HepG2 (cell line): ENCODE data around the gene E2F1. TPM values are rescaled to one million over a fixed set of nuclear protein-coding genes. Genes with fewer than 3 reads are reported as not detected.

Experiments
- ATF7 ChIP-seq, 2 experiments: fragments of 450-650 bp in 1 of 2; sonication (generic) in 1 of 2; formaldehyde crosslinking in 1 of 2; IDR thresholded peaks; 2 replicates each; pipeline versions ENCODE4 v1.4.0 to v1.6.1; 2016 to 2020; ENCODE audit warnings: antibody characterized with exemption in 1 of 2, mild to moderate bottlenecking in 1 of 2, missing genetic modification reagents in 1 of 2
- CENPBD1 ChIP-seq: sonication (generic); formaldehyde crosslinking; IDR thresholded peaks from 2 replicates; pipeline ENCODE4 v1.8.0; 2022; ENCODE audit warnings: missing genetic modification reagents, low read depth, mild to moderate bottlenecking, borderline replicate concordance
- FOSL2 ChIP-seq: sonication (generic); formaldehyde crosslinking; IDR thresholded peaks from 2 replicates; pipeline ENCODE4 v1.4.0; 2020; ENCODE audit warnings: missing genetic modification reagents
- GATAD2A ChIP-seq: IDR thresholded peaks from 2 replicates; pipeline ENCODE4 v1.6.1; 2016
- HMG20B ChIP-seq: conservative IDR thresholded peaks from 2 replicates; pipeline ENCODE4 v1.6.1; 2016; ENCODE audit warnings: missing genetic modification reagents, missing compliant biosample characterization
- HMGXB4 ChIP-seq, 2 experiments: sonication (generic) in 1 of 2; formaldehyde crosslinking in 1 of 2; IDR thresholded peaks; 2 replicates each; pipeline versions ENCODE4 v1.4.0 to v1.6.1; 2018 to 2020; ENCODE audit warnings: missing genetic modification reagents in 2 of 2, borderline replicate concordance in 1 of 2, low read depth in 1 of 2, mild to moderate bottlenecking in 1 of 2, missing biosample characterization in 1 of 2
- IKZF4 ChIP-seq: sonication (generic); formaldehyde crosslinking; IDR thresholded peaks from 2 replicates; pipeline ENCODE4 v1.5.1; 2020; ENCODE audit warnings: borderline replicate concordance, mild to moderate bottlenecking, low read depth, missing genetic modification reagents; ENCODE audit errors: not compliant biosample characterization
- JDP2 ChIP-seq: sonication (generic); formaldehyde crosslinking; IDR thresholded peaks from 2 replicates; pipeline ENCODE4 v1.8.1; 2022; ENCODE audit warnings: missing genetic modification reagents, borderline replicate concordance
- KDM1A ChIP-seq: IDR thresholded peaks from 2 replicates; pipeline ENCODE4 v1.6.1; 2016; ENCODE audit warnings: missing compliant biosample characterization
- MAX ChIP-seq: IDR thresholded peaks from 2 replicates; pipeline ENCODE4 v1.6.1; 2012; ENCODE audit warnings: inconsistent platforms
- MYNN ChIP-seq: sonication (generic); formaldehyde crosslinking; IDR thresholded peaks from 2 replicates; pipeline ENCODE4 v1.4.0; 2020; ENCODE audit warnings: mild to moderate bottlenecking, low read depth, missing genetic modification reagents
- NPAS2 ChIP-seq: sonication (generic); formaldehyde crosslinking; IDR thresholded peaks from 2 replicates; pipeline ENCODE4 v1.8.0; 2022; ENCODE audit warnings: mild to moderate bottlenecking, missing genetic modification reagents, borderline replicate concordance
- SIN3A ChIP-seq: IDR thresholded peaks from 2 replicates; pipeline ENCODE4 v1.6.1; 2011; ENCODE audit warnings: low read depth, mild to moderate bottlenecking, control low read depth, low read length, borderline replicate concordance
- SOX13 ChIP-seq, 3 experiments: fragments of 450-650 bp in 1 of 3; sonication (generic) in 1 of 3; formaldehyde crosslinking in 1 of 3; IDR thresholded peaks in 2 of 3; conservative IDR thresholded peaks in 1 of 3; 2 replicates each; pipeline versions ENCODE4 v1.5.0 to v1.6.1; 2016 to 2020; ENCODE audit warnings: antibody characterized with exemption in 1 of 3, mild to moderate bottlenecking in 1 of 3, missing compliant biosample characterization in 1 of 3, missing genetic modification reagents in 1 of 3, moderate library complexity in 1 of 3
- SP140L ChIP-seq: sonication (generic); formaldehyde crosslinking; IDR thresholded peaks from 2 replicates; pipeline ENCODE4 v1.4.0; 2020; ENCODE audit warnings: missing genetic modification reagents, borderline replicate concordance
- SP5 ChIP-seq: IDR thresholded peaks from 2 replicates; pipeline ENCODE4 v1.6.1; 2016; ENCODE audit warnings: low read depth, borderline replicate concordance
- TSC22D2 ChIP-seq: sonication (generic); formaldehyde crosslinking; IDR thresholded peaks from 2 replicates; pipeline ENCODE4 v1.5.1; 2020; ENCODE audit warnings: missing genetic modification reagents, mild to moderate bottlenecking, borderline replicate concordance
- ZFP37 ChIP-seq: sonication (generic); formaldehyde crosslinking; IDR thresholded peaks from 2 replicates; pipeline ENCODE4 v1.4.0; 2020; ENCODE audit warnings: missing genetic modification reagents, borderline replicate concordance
- ZFP82 ChIP-seq: sonication (generic); formaldehyde crosslinking; IDR thresholded peaks from 2 replicates; pipeline ENCODE4 v1.5.1; 2020; ENCODE audit warnings: mild to moderate bottlenecking, missing genetic modification reagents, borderline replicate concordance
- ZMYM2 ChIP-seq: sonication (generic); formaldehyde crosslinking; IDR thresholded peaks from 2 replicates; pipeline ENCODE4 v1.8.0; 2022; ENCODE audit warnings: mild to moderate bottlenecking, missing genetic modification reagents
- ZNF101 ChIP-seq: sonication (generic); formaldehyde crosslinking; IDR thresholded peaks from 2 replicates; pipeline ENCODE4 v1.4.0; 2020; ENCODE audit warnings: mild to moderate bottlenecking, low read depth, missing genetic modification reagents, borderline replicate concordance
- ZNF589 ChIP-seq: sonication (generic); formaldehyde crosslinking; conservative IDR thresholded peaks from 2 replicates; pipeline ENCODE4 v1.8.0; 2022; ENCODE audit warnings: mild to moderate bottlenecking, moderate library complexity, missing genetic modification reagents
- ZNF703 ChIP-seq: sonication (generic); formaldehyde crosslinking; IDR thresholded peaks from 2 replicates; pipeline ENCODE4 v1.5.1; 2020; ENCODE audit warnings: missing genetic modification reagents, mild to moderate bottlenecking, moderate library complexity, borderline replicate concordance
- ZNF776 ChIP-seq: sonication (generic); formaldehyde crosslinking; IDR thresholded peaks from 2 replicates; pipeline ENCODE4 v1.4.0; 2020; ENCODE audit warnings: mild to moderate bottlenecking, missing genetic modification reagents
- ZSCAN20 ChIP-seq: sonication (generic); formaldehyde crosslinking; IDR thresholded peaks from 2 replicates; pipeline ENCODE4 v1.4.0; 2020; ENCODE audit warnings: missing genetic modification reagents, mild to moderate bottlenecking, borderline replicate concordance
- polyA plus RNA-seq, 8 experiments: library from polyadenylated mRNA; depleted of rRNA in 3 of 8; stranded (reverse) in 7 of 8; unstranded in 1 of 8; fragments of >200 nt; fragmentation: Illumina TruSeq in 4 of 8; extraction: Trizol in 4 of 8; gene quantifications; 2 replicates each; pipeline versions ENCODE4 v1.2.1 to v1.2.3, GENCODE V29; 2011 to 2016; ENCODE audit warnings: low read depth in 4 of 8, missing spikeins in 1 of 8, mixed read lengths in 1 of 8; ENCODE audit not compliant: insufficient read depth in 1 of 8
- total RNA-seq, 5 experiments: library from RNA; depleted of rRNA; stranded (reverse); fragments of >200 nt; fragmentation: Illumina TruSeq; extraction: Trizol; gene quantifications; 2 replicates each; pipeline ENCODE4 v1.2.3, GENCODE V29; 2016; ENCODE audit warnings: low read depth in 1 of 5

Gene E2F1
- total and polyA plus RNA-seq, 2 of the 13 experiments (the other 11 are each of a cell fraction or from before 2014, with no cell fraction given) = 25.5 to 39.4 TPM

- TF ChIP-seq HMGXB4 (CRISPR knock-in tag; IDR thresholded peaks at IDR 0.05; ENCODE audit: borderline replicate concordance in 1 of 2, low read depth in 1 of 2) (0 out of 4 replicates have a peak, but pooled peaks of 1 of the 2 experiments have one; percentile 19), KDM1A (CRISPR knock-in tag) (0 out of 2 replicates have a peak, but pooled peaks have one; percentile 59), GATAD2A (CRISPR knock-in tag) (peak; percentile 90), ATF7 (IDR thresholded peaks at IDR 0.05) (no peak), ATF7 (CRISPR knock-in tag; IDR thresholded peaks at IDR 0.05) (peak; percentile 19; the same call in 1 of the 2 replicates), NPAS2 (CRISPR knock-in tag) (no peak), ZNF776 (CRISPR knock-in tag) (0 out of 2 replicates have a peak, but pooled peaks have one; percentile 35), ZNF589 (CRISPR knock-in tag) (peak; percentile 96), TSC22D2 (CRISPR knock-in tag) (no peak), IKZF4 (CRISPR knock-in tag) (peak; percentile 44), CENPBD1 (CRISPR knock-in tag) (no peak), ZFP37 (0 out of 2 replicates have a peak, but pooled peaks have one; percentile 33), ZNF703 (CRISPR knock-in tag) (no peak; the same call in 1 of the 2 replicates), MAX (peak; percentile 95), SP140L (CRISPR knock-in tag) (0 out of 2 replicates have a peak, but pooled peaks have one; percentile 39), SP5 (CRISPR knock-in tag) (peak; percentile 96), MYNN (CRISPR knock-in tag) (no peak), JDP2 (CRISPR knock-in tag) (no peak; the same call in 1 of the 2 replicates), ZSCAN20 (CRISPR knock-in tag) (no peak), ZFP82 (peak; percentile 63; the same call in 1 of the 2 replicates), FOSL2 (CRISPR knock-in tag) (peak; percentile 71), SOX13 (IDR thresholded peaks at IDR 0.05) (peak; percentile 94), SOX13 (CRISPR knock-in tag; conservative IDR thresholded peaks at IDR 0.05 in 1 of 2, IDR thresholded peaks at IDR 0.05 in 1 of 2) (peak in 1 of 2 experiments; percentile 95; a peak in 2 of 4 replicates), SIN3A (no peak), HMG20B (CRISPR knock-in tag) (peak; percentile 82), ZMYM2 (peak; percentile 96), ZNF101 (CRISPR knock-in tag) (0 out of 2 replicates have a peak, but pooled peaks have one; percentile 47)
Measured at GRCh38 chr20:33701629-33702450, 15.7 kb upstream of the E2F1 start (continued).
